Activated CD4-positive, alpha-beta memory T cell treated with anti-CD3 and anti-CD28 coated beads for 36 hours (primary cell): ENCODE data around the gene RELN. TPM values are rescaled to one million over a fixed set of nuclear protein-coding genes. Genes with fewer than 3 reads are reported as not detected.

Experiments
- CTCF ChIA-PET: fragments of 350-600 bp; sonication (Branson Sonifier 250); formaldehyde crosslinking; loops from one replicate; lab custom pipeline; 2021; ENCODE audit warnings: antibody characterized with exemption, inconsistent platforms; lab: Charles Lee
- POLR2A ChIA-PET: fragments of 350-600 bp; sonication (Branson Sonifier 250); formaldehyde crosslinking; loops from one replicate; lab custom pipeline; 2021; ENCODE audit warnings: antibody characterized with exemption; lab: Charles Lee
- DNase-seq: peaks from one replicate; pipeline ENCODE4 v3.0.0-alpha.2; 2020
- H3K27ac Mint-ChIP-seq: one replicate; pipeline ENCODE4 v1.8.0; 2021; ENCODE audit warnings: mixed read lengths
- H3K27me3 Mint-ChIP-seq: one replicate; pipeline ENCODE4 v1.8.0; 2021; ENCODE audit warnings: mixed read lengths
- H3K36me3 Mint-ChIP-seq: one replicate; pipeline ENCODE4 v1.8.0; 2021; ENCODE audit warnings: mixed read lengths
- H3K4me1 Mint-ChIP-seq: one replicate; pipeline ENCODE4 v1.8.0; 2021; ENCODE audit warnings: low read depth, mixed read lengths
- H3K4me3 Mint-ChIP-seq: one replicate; pipeline ENCODE4 v1.8.0; 2021; ENCODE audit warnings: mild to moderate bottlenecking, mixed read lengths
- H3K9me3 Mint-ChIP-seq: one replicate; pipeline ENCODE4 v1.8.0; 2021; ENCODE audit warnings: mixed read lengths
- intact Hi-C: fragments of 100-400 bp; cut with micrococcal nuclease; formaldehyde crosslinking; loops from one replicate; pipeline ENCODE4 v1.15.1; 2023
- total RNA-seq, 2 experiments: library from RNA; stranded (reverse); gene quantifications; one replicate each; pipeline ENCODE4 v1.2.3, GENCODE V29; 2021

The RELN gene
- total RNA-seq, 2 experiments from 2014 or later: not detected

- H3K27ac Mint-ChIP-seq: no peak overlapping the region
- peaks cover 39% of the 10 kb centered on the region for H3K27me3 Mint-ChIP-seq
- H3K36me3 Mint-ChIP-seq: no peaks in the 10 kb centered on the region
- intact Hi-C loops: loop anchor here (10.0 kb wide), 1 partner anchor 146 kb away; no protein-coding TSS in a partner anchor
- CTCF ChIA-PET: no interaction called here
- H3K4me1 Mint-ChIP-seq: peaks cover 12% of the 10 kb centered on the region
- POLR2A ChIA-PET: no interaction called here
- no peak for DNase-seq
- H3K4me3 Mint-ChIP-seq: no peak overlapping the region
- H3K9me3 Mint-ChIP-seq: no peaks in the 10 kb centered on the region
Measured at GRCh38 chr7:103988468-103989199, 824 bp downstream of the RELN start.

GRCh38 chr7:103987451-103987850 lies 2.0 kb downstream of the RELN start:
- Mint-ChIP-seq H3K4me3 (no peak overlapping the region), H3K36me3 (no peaks in the 10 kb centered on the region), H3K4me1 (peaks cover 12% of the 10 kb centered on the region), H3K9me3 (no peaks in the 10 kb centered on the region), H3K27me3 (peaks cover 39% of the 10 kb centered on the region), H3K27ac (no peak overlapping the region)
- DNase-seq: no peak
- CTCF ChIA-PET: interaction anchor here (0.7 kb wide), 1 partner anchor 55 kb away, joined by 3 read pairs; no protein-coding TSS in a partner anchor
- intact Hi-C loops: loop anchor here (10.0 kb wide), 1 partner anchor 147 kb away; no protein-coding TSS in a partner anchor
- POLR2A ChIA-PET: no interaction called here

- no peak for DNase-seq
- peaks cover 11% of the 10 kb centered on the region for H3K4me1 Mint-ChIP-seq
- no peak overlapping the region for H3K27ac Mint-ChIP-seq
- POLR2A ChIA-PET: interaction anchor here (0.6 kb wide), 1 partner anchor 768 kb away, joined by 4 read pairs; no protein-coding TSS in a partner anchor
- H3K9me3 Mint-ChIP-seq: no peaks in the 10 kb centered on the region
- H3K27me3 Mint-ChIP-seq: peaks cover 30% of the 10 kb centered on the region
- H3K36me3 Mint-ChIP-seq: no peaks in the 10 kb centered on the region
- intact Hi-C loops: loop anchor here (10.0 kb wide), 1 partner anchor 149 kb away; no protein-coding TSS in a partner anchor
- CTCF ChIA-PET: interaction anchor here (0.6 kb wide), 1 partner anchor 1138 kb away, joined by 4 read pairs; no protein-coding TSS in a partner anchor
- no peak overlapping the region for H3K4me3 Mint-ChIP-seq
Measured at GRCh38 chr7:103985565-103986126, 3.8 kb downstream of the RELN start.

- no peak overlapping the region for H3K27ac Mint-ChIP-seq
- intact Hi-C loops: loop anchor here (10.0 kb wide), 1 partner anchor 151 kb away; no protein-coding TSS in a partner anchor
- DNase-seq: no peak
- H3K27me3 Mint-ChIP-seq: peaks cover 23% of the 10 kb centered on the region
- CTCF ChIA-PET: no interaction called here
- no peaks in the 10 kb centered on the region for H3K9me3 Mint-ChIP-seq
- H3K4me1 Mint-ChIP-seq: peaks cover 5% of the 10 kb centered on the region
- POLR2A ChIA-PET: no interaction called here
- H3K4me3 Mint-ChIP-seq: no peak overlapping the region
- H3K36me3 Mint-ChIP-seq: no peaks in the 10 kb centered on the region
Measured at GRCh38 chr7:103984050-103984449, 5.4 kb downstream of the RELN start.

- Mint-ChIP-seq H3K36me3 (no peaks in the 10 kb centered on the region), H3K27ac (no peak overlapping the region), H3K27me3 (peaks cover 17% of the 10 kb centered on the region), H3K9me3 (no peaks in the 10 kb centered on the region), H3K4me3 (no peak overlapping the region), H3K4me1 (peaks cover under 1% of the 10 kb centered on the region)
- POLR2A ChIA-PET: no interaction called here
- DNase-seq: no peak
- CTCF ChIA-PET: no interaction called here
- intact Hi-C loops: loop anchor here (10.0 kb wide), 1 partner anchor 151 kb away; no protein-coding TSS in a partner anchor
Measured at GRCh38 chr7:103983201-103983977, 6.1 kb downstream of the RELN start.

- POLR2A ChIA-PET: no interaction called here
Measured at GRCh38 chr7:103981003-103981423, 8.4 kb downstream of the RELN start.

GRCh38 chr7:103972779-103973434 lies 16.6 kb downstream of the RELN start:
- intact Hi-C loops: no loop called here
- Mint-ChIP-seq H3K36me3 (no peaks in the 10 kb centered on the region), H3K27me3 (peaks cover 2% of the 10 kb centered on the region), H3K4me3 (no peak overlapping the region), H3K9me3 (no peaks in the 10 kb centered on the region), H3K4me1 (no peaks in the 10 kb centered on the region), H3K27ac (no peak overlapping the region)
- POLR2A ChIA-PET: no interaction called here
- CTCF ChIA-PET: no interaction called here
- no peak for DNase-seq

More at GRCh38 chr7:103981003-103981423, 8.4 kb downstream of the RELN start:
- Mint-ChIP-seq H3K36me3 (no peaks in the 10 kb centered on the region), H3K9me3 (no peaks in the 10 kb centered on the region), H3K27ac (no peak overlapping the region), H3K4me1 (no peaks in the 10 kb centered on the region), H3K27me3 (peaks cover 5% of the 10 kb centered on the region), H3K4me3 (no peak overlapping the region)
- no peak for DNase-seq
- CTCF ChIA-PET: interaction anchor here (0.6 kb wide), 1 partner anchor 407 kb away, joined by 3 read pairs; no protein-coding TSS in a partner anchor
- intact Hi-C loops: loop anchor here (10.0 kb wide), 1 partner anchor 154 kb away; no protein-coding TSS in a partner anchor

GRCh38 chr7:103967401-103967800 lies 22.1 kb downstream of the RELN start:
- POLR2A ChIA-PET: no interaction called here
- Mint-ChIP-seq H3K27ac (no peak overlapping the region), H3K4me3 (no peak overlapping the region), H3K27me3 (peaks cover 6% of the 10 kb centered on the region), H3K4me1 (no peaks in the 10 kb centered on the region), H3K36me3 (no peaks in the 10 kb centered on the region), H3K9me3 (no peaks in the 10 kb centered on the region)
- intact Hi-C loops: no loop called here
- CTCF ChIA-PET: no interaction called here
- DNase-seq: no peak

- no peak overlapping the region for H3K4me3 Mint-ChIP-seq
- DNase-seq: no peak
- H3K36me3 Mint-ChIP-seq: no peaks in the 10 kb centered on the region
- no peaks in the 10 kb centered on the region for H3K9me3 Mint-ChIP-seq
- POLR2A ChIA-PET: no interaction called here
- H3K27me3 Mint-ChIP-seq: peaks cover 6% of the 10 kb centered on the region
- intact Hi-C loops: no loop called here
- H3K27ac Mint-ChIP-seq: no peak overlapping the region
- no peaks in the 10 kb centered on the region for H3K4me1 Mint-ChIP-seq
- CTCF ChIA-PET: no interaction called here
Measured at GRCh38 chr7:103966593-103967277, 22.7 kb downstream of the RELN start.

- Mint-ChIP-seq H3K9me3 (no peaks in the 10 kb centered on the region), H3K4me3 (no peak overlapping the region), H3K27me3 (peaks cover 11% of the 10 kb centered on the region), H3K4me1 (no peaks in the 10 kb centered on the region), H3K36me3 (no peaks in the 10 kb centered on the region), H3K27ac (no peak overlapping the region)
- intact Hi-C loops: no loop called here
- ChIA-PET POLR2A (no interaction called here), CTCF (no interaction called here)
- DNase-seq: no peak
Measured at GRCh38 chr7:103964269-103964668, 25.2 kb downstream of the RELN start.

- H3K27ac Mint-ChIP-seq: no peak overlapping the region
- ChIA-PET POLR2A (no interaction called here), CTCF (no interaction called here)
- no peaks in the 10 kb centered on the region for H3K9me3 Mint-ChIP-seq
- H3K36me3 Mint-ChIP-seq: no peaks in the 10 kb centered on the region
- intact Hi-C loops: no loop called here
- no peaks in the 10 kb centered on the region for H3K4me1 Mint-ChIP-seq
- no peak for DNase-seq
- no peak overlapping the region for H3K4me3 Mint-ChIP-seq
- peaks cover 9% of the 10 kb centered on the region for H3K27me3 Mint-ChIP-seq
Measured at GRCh38 chr7:103962070-103962469, 27.4 kb downstream of the RELN start.
